HepG2 (cell line): ENCODE data around the gene ANKRD61. TPM values are rescaled to one million over a fixed set of nuclear protein-coding genes. Genes with fewer than 3 reads are reported as not detected.
A peak's percentile ranks its signal among the peaks of the same experiment; 100 is the strongest.

Experiments
- ATAC-seq: fragments of 200-7000 bp; cut with Tn5 transposase; 3 replicates; pipeline ENCODE4 v1.9.1; 2020; ENCODE audit warnings: mild to moderate bottlenecking, moderate library complexity
- BruUV-seq: library from RNA; stranded (reverse); fragments of 400-500 nt; replicated peaks from 2 replicates; lab custom pipeline; 2021; lab: Mats Ljungman, UMichigan
- CTCF ChIA-PET: fragments of 300-600 bp; formaldehyde crosslinking; extraction: SDS; loops from one replicate; lab custom pipeline; 2021; ENCODE audit warnings: low total read pairs, inconsistent platforms, low intra/inter-chr PET ratio; lab: Yijun Ruan, JAX
- POLR2A ChIA-PET: fragments of 350-600 bp; sonication (Branson Sonifier 250); formaldehyde crosslinking; loops from one replicate; lab custom pipeline; 2020; ENCODE audit warnings: antibody characterized with exemption, inconsistent platforms; lab: Yijun Ruan, JAX
- DNase-seq: peaks from one replicate; pipeline ENCODE4 v3.0.0-alpha.2; 2015; ENCODE audit warnings: low spot score
- FAIRE-seq: peaks from 3 replicates; lab custom pipeline; 2011; peaks lifted over from hg19 to GRCh38; lab: Jason Lieb, UNC
- H2AFZ ChIP-seq: one replicate; pipeline ENCODE4 v1.6.1; 2011; ENCODE audit warnings: low read length, inconsistent platforms
- H3K27ac ChIP-seq: fragments of 300-600 bp; 3 replicates; pipeline ENCODE4 v1.8.0; 2011; ENCODE audit warnings: mixed run types, mild to moderate bottlenecking, mixed read lengths, low read length, inconsistent platforms; ENCODE audit not compliant: insufficient read depth; ENCODE audit errors: extremely low read length
- H3K27me3 ChIP-seq, 2 experiments: fragments of 200-600 bp in 1 of 2; 2 replicates in 1 of 2; 3 replicates in 1 of 2; pipeline versions ENCODE4 v1.6.0 to v1.8.0; 2011; ENCODE audit warnings: low read length in 2 of 2, mild to moderate bottlenecking in 2 of 2, moderate library complexity in 2 of 2, inconsistent platforms in 1 of 2; ENCODE audit not compliant: insufficient read depth in 2 of 2, control insufficient read depth in 1 of 2
- H3K36me3 ChIP-seq, 2 experiments: fragments of 200-600 bp in 1 of 2; replicated peaks in 1 of 2; 2 replicates in 1 of 2; 3 replicates in 1 of 2; pipeline versions ENCODE4 v1.5.1 to v1.8.0; 2011; ENCODE audit warnings: low read length in 2 of 2, inconsistent platforms in 1 of 2; ENCODE audit not compliant: insufficient read depth in 2 of 2, control insufficient read depth in 1 of 2
- H3K4me1 ChIP-seq: 2 replicates; pipeline ENCODE4 v1.5.1; 2012; ENCODE audit warnings: low read length, inconsistent platforms; ENCODE audit not compliant: insufficient read depth
- H3K4me2 ChIP-seq: 2 replicates; pipeline ENCODE4 v1.6.0; 2011; ENCODE audit warnings: low read depth, low read length, inconsistent platforms
- H3K4me3 ChIP-seq, 3 experiments: fragments of 200-600 bp in 1 of 3; sonication (generic), shearing (Covaris generic) in 1 of 3; replicated peaks in 1 of 3; 2 replicates each; pipeline ENCODE4 v1.5.1; 2011 to 2016; ENCODE audit warnings: low read length in 3 of 3, inconsistent platforms in 2 of 3, low read depth in 2 of 3, mild to moderate bottlenecking in 2 of 3, control low read depth in 1 of 3, mixed read lengths in 1 of 3; ENCODE audit not compliant: insufficient read depth in 1 of 3
- H3K79me2 ChIP-seq: one replicate; pipeline ENCODE4 v1.6.1; 2011; ENCODE audit warnings: low read length, inconsistent platforms; ENCODE audit not compliant: insufficient read depth
- H3K9ac ChIP-seq: 2 replicates; pipeline ENCODE4 v1.6.0; 2011; ENCODE audit warnings: mild to moderate bottlenecking, low read depth, low read length, inconsistent platforms; ENCODE audit not compliant: insufficient read depth
- H3K9me3 ChIP-seq: 2 replicates; pipeline ENCODE4 v1.5.1; 2012; ENCODE audit warnings: mild to moderate bottlenecking, low read length
- H4K20me1 ChIP-seq: 2 replicates; pipeline ENCODE4 v1.6.0; 2011; ENCODE audit warnings: inconsistent platforms, mild to moderate bottlenecking, low read length, moderate library complexity; ENCODE audit not compliant: insufficient read depth
- CEBPB ChIP-seq: IDR thresholded peaks from 2 replicates; pipeline ENCODE4 v1.6.1; 2011; ENCODE audit warnings: low read depth, low read length, improper control_type of control experiment, borderline replicate concordance
- CEBPG ChIP-seq: IDR thresholded peaks from 2 replicates; pipeline ENCODE4 v1.6.1; 2016
- CREB1 ChIP-seq, 2 experiments: fragments of 450-650 bp in 1 of 2; IDR thresholded peaks; 2 replicates each; pipeline ENCODE4 v1.6.1; 2016 to 2017; ENCODE audit warnings: control low read depth in 1 of 2, mild to moderate bottlenecking in 1 of 2, missing compliant biosample characterization in 1 of 2, missing genetic modification characterization in 1 of 2
- ELF1 ChIP-seq: sonication (generic); formaldehyde crosslinking; IDR thresholded peaks from 2 replicates; pipeline ENCODE4 v1.4.0; 2020; ENCODE audit warnings: missing genetic modification reagents
- FOXA1 ChIP-seq, 2 experiments: fragments of 450-650 bp in 1 of 2; sonication (generic) in 1 of 2; formaldehyde crosslinking in 1 of 2; IDR thresholded peaks; 2 replicates each; pipeline versions ENCODE4 v1.4.0 to v1.6.1; 2016 to 2020; ENCODE audit warnings: missing genetic modification reagents in 1 of 2
- FOXM1 ChIP-seq: sonication (generic); formaldehyde crosslinking; IDR thresholded peaks from 2 replicates; pipeline ENCODE4 v1.5.0; 2020; ENCODE audit warnings: missing genetic modification reagents
- HNF4A ChIP-seq: sonication (generic); formaldehyde crosslinking; IDR thresholded peaks from 2 replicates; pipeline ENCODE4 v1.4.0; 2020; ENCODE audit warnings: missing genetic modification reagents
- MAFF ChIP-seq: IDR thresholded peaks from 2 replicates; pipeline ENCODE4 v1.6.1; 2011; ENCODE audit warnings: low read depth, low read length, improper control_type of control experiment
- MAFK ChIP-seq, 2 experiments: IDR thresholded peaks in 1 of 2; conservative IDR thresholded peaks in 1 of 2; 2 replicates each; pipeline ENCODE4 v1.6.1; 2011; ENCODE audit warnings: improper control_type of control experiment in 2 of 2, low read length in 2 of 2
- MATR3 ChIP-seq: sonication (generic); formaldehyde crosslinking; IDR thresholded peaks from 2 replicates; pipeline ENCODE4 v1.4.0; 2020; ENCODE audit warnings: missing genetic modification reagents
- MXD3 ChIP-seq: IDR thresholded peaks from 2 replicates; pipeline ENCODE4 v1.6.1; 2016; ENCODE audit warnings: mild to moderate bottlenecking, missing biosample characterization, missing genetic modification reagents
- POLR2A ChIP-seq, 2 experiments: IDR thresholded peaks; 2 replicates each; pipeline ENCODE4 v1.6.1; 2011; ENCODE audit warnings: low read depth in 2 of 2, low read length in 2 of 2, mild to moderate bottlenecking in 1 of 2, moderate library complexity in 1 of 2; ENCODE audit not compliant: insufficient read depth in 1 of 2
- SMAD9 ChIP-seq: sonication (generic); formaldehyde crosslinking; IDR thresholded peaks from 2 replicates; pipeline ENCODE4 v1.5.1; 2020; ENCODE audit warnings: mild to moderate bottlenecking, missing genetic modification reagents
- TBX3 ChIP-seq: fragments of 450-650 bp; IDR thresholded peaks from 2 replicates; pipeline ENCODE4 v1.6.1; 2017; ENCODE audit warnings: antibody characterized with exemption, mild to moderate bottlenecking, inconsistent platforms, borderline replicate concordance
- ZNF275 ChIP-seq: sonication (generic); formaldehyde crosslinking; IDR thresholded peaks from 2 replicates; pipeline ENCODE4 v1.8.0; 2022; ENCODE audit warnings: missing genetic modification reagents, mild to moderate bottlenecking, inconsistent platforms, borderline replicate concordance
- ZNF362 ChIP-seq: sonication (generic); formaldehyde crosslinking; IDR thresholded peaks from 2 replicates; pipeline ENCODE4 v1.4.0; 2020; ENCODE audit warnings: missing genetic modification reagents, mild to moderate bottlenecking, borderline replicate concordance
- ZNF451 ChIP-seq: sonication (generic); formaldehyde crosslinking; IDR thresholded peaks from 2 replicates; pipeline ENCODE4 v1.5.0; 2020; ENCODE audit warnings: mild to moderate bottlenecking, missing genetic modification reagents
- ZNF460 ChIP-seq: sonication (generic); formaldehyde crosslinking; IDR thresholded peaks from 2 replicates; pipeline ENCODE4 v1.5.1; 2020; ENCODE audit warnings: missing genetic modification reagents, mild to moderate bottlenecking, borderline replicate concordance
- ZNF547 ChIP-seq: sonication (generic); formaldehyde crosslinking; IDR thresholded peaks from 2 replicates; pipeline ENCODE4 v1.5.1; 2020; ENCODE audit warnings: mild to moderate bottlenecking, missing genetic modification reagents
- ZNF761 ChIP-seq: sonication (generic); formaldehyde crosslinking; conservative IDR thresholded peaks from 2 replicates; pipeline ENCODE4 v1.4.0; 2020; ENCODE audit warnings: mild to moderate bottlenecking, missing genetic modification reagents
- ZNF775 ChIP-seq: sonication (generic); formaldehyde crosslinking; IDR thresholded peaks from 2 replicates; pipeline ENCODE4 v1.4.0; 2020; ENCODE audit warnings: missing genetic modification reagents, mild to moderate bottlenecking, moderate library complexity, borderline replicate concordance
- WGBS: methylation state at CpG from one replicate; pipeline ENCODE4 v1.1.6; 2017; ENCODE audit warnings: low lambda C conversion rate; 5-methylcytosine and 5-hydroxymethylcytosine counted together
- in situ Hi-C: cut with HindIII; loops from 2 replicates; pipeline ENCODE4 v1.10.0; 2017; ENCODE audit warnings: low pct_unique_long_range_greater_than_20kb; ENCODE audit not compliant: extremely low pct_ligation_motif_present
- intact Hi-C: fragments of 100-400 bp; cut with micrococcal nuclease; formaldehyde crosslinking; loops from one replicate; pipeline ENCODE4 v1.10.0; 2022; ENCODE audit not compliant: unreplicated experiment
- polyA plus RNA-seq, 8 experiments: library from polyadenylated mRNA; depleted of rRNA in 3 of 8; stranded (reverse) in 7 of 8; unstranded in 1 of 8; fragments of >200 nt; fragmentation: Illumina TruSeq in 4 of 8; extraction: Trizol in 4 of 8; gene quantifications; 2 replicates each; pipeline versions ENCODE4 v1.2.1 to v1.2.3, GENCODE V29; 2011 to 2016; ENCODE audit warnings: low read depth in 4 of 8, missing spikeins in 1 of 8, mixed read lengths in 1 of 8; ENCODE audit not compliant: insufficient read depth in 1 of 8
- total RNA-seq, 5 experiments: library from RNA; depleted of rRNA; stranded (reverse); fragments of >200 nt; fragmentation: Illumina TruSeq; extraction: Trizol; gene quantifications; 2 replicates each; pipeline ENCODE4 v1.2.3, GENCODE V29; 2016; ENCODE audit warnings: low read depth in 1 of 5

The ANKRD61 gene
- total and polyA plus RNA-seq, 2 of the 13 experiments (the other 11 are each of a cell fraction or from before 2014, with no cell fraction given): 0.13 TPM; not detected in 1

- DNase-seq (no peak), ATAC-seq (no peak), FAIRE-seq (no peak)
- Histone ChIP-seq H3K9me3 (no peaks in the 10 kb centered on the region), H3K27me3 (no peaks in the 10 kb centered on the region; a peak in 1 of 5 replicates), H3K9ac (no peak overlapping the region), H3K4me3 (no peak overlapping the region), H3K4me1 (peaks cover 46% of the 10 kb centered on the region), H2AFZ (no peak overlapping the region), H3K79me2 (peaks cover 33% of the 10 kb centered on the region)
- CTCF ChIA-PET: no interaction called here
- intact Hi-C loops: no loop called here
- in situ Hi-C loops: no loop called here
- TF ChIP-seq CEBPB (peak; percentile 89), ELF1 (CRISPR knock-in tag) (peak; percentile 30; the same call in 1 of the 2 replicates), ZNF362 (CRISPR knock-in tag) (0 out of 2 replicates have a peak, but pooled peaks have one; percentile 44), HNF4A (CRISPR knock-in tag) (0 out of 2 replicates have a peak, but pooled peaks have one; percentile 10), FOXA1 (IDR thresholded peaks at IDR 0.05) (0 out of 2 replicates have a peak, but pooled peaks have one; percentile 19), FOXA1 (CRISPR knock-in tag; IDR thresholded peaks at IDR 0.05) (peak; percentile 49), MAFF (peak; percentile 71), MATR3 (CRISPR knock-in tag) (no peak), CEBPG (CRISPR knock-in tag) (peak; percentile 89), MXD3 (CRISPR knock-in tag) (0 out of 2 replicates have a peak, but pooled peaks have one; percentile 1), CREB1 (IDR thresholded peaks at IDR 0.05) (no peak), CREB1 (CRISPR knock-in tag; IDR thresholded peaks at IDR 0.05) (peak; percentile 51), ZNF451 (CRISPR knock-in tag) (no peak), ZNF775 (CRISPR knock-in tag) (no peak), SMAD9 (CRISPR knock-in tag) (no peak), POLR2A (IDR thresholded peaks at IDR 0.05; ENCODE audit: insufficient read depth in 1 of 2, low read depth in 2 of 2, low read length in 2 of 2) (peak in 1 of 2 experiments; percentile 8; a peak in 1 of 4 replicates), ZNF275 (CRISPR knock-in tag) (no peak), TBX3 (peak; percentile 75; the same call in 1 of the 2 replicates), ZNF460 (CRISPR knock-in tag) (peak; percentile 40; the same call in 1 of the 2 replicates), ZNF547 (no peak), MAFK (conservative IDR thresholded peaks at IDR 0.05 in 1 of 2, IDR thresholded peaks at IDR 0.05 in 1 of 2; ENCODE audit: low read length in 2 of 2) (peak; percentile 79 to 84), ZNF761 (CRISPR knock-in tag) (no peak), FOXM1 (no peak)
- TF ChIP-seq, all 625 proteins: peak for 13
- BruUV-seq: no TSS peak
- no peaks in the 10 kb centered on the region; the same call in 1 of the 2 replicates for H4K20me1 ChIP-seq
- POLR2A ChIA-PET: interaction anchor here (1.0 to 1.5 kb wide), 3 partner anchors 8 to 91 kb away, joined by 3 to 4 read pairs (median 4); no protein-coding TSS in a partner anchor
- H3K27ac ChIP-seq: peak overlapping the region; percentile 22
- H3K36me3 ChIP-seq: peaks cover 17 to 29% of the 10 kb centered on the region in 2 experiments
- WGBS: 75% methylated on average over 14 of the region's 14 CpGs
- H3K4me2 ChIP-seq: no peak overlapping the region
Measured at GRCh38 chr7:6012355-6013104, 18.6 kb upstream of the ANKRD61 start.
